Activated naive CD4-positive, alpha-beta T cell treated with anti-CD3 and anti-CD28 coated beads, Interleukin-2, amount 10 ng/mL, durations not matched to agents 7 days and 5 days (primary cell): ENCODE data around the gene MXRA8.

ENCODE experiments used
- CTCF ChIA-PET: fragments of 350-600 bp; sonication (Branson Sonifier 250); formaldehyde crosslinking; loops from one replicate; lab custom pipeline; 2021; ENCODE audit warnings: antibody characterized with exemption; lab: Charles Lee
- DNase-seq: peaks from one replicate; pipeline ENCODE4 v3.0.0-alpha.2; 2020
- H3K27ac Mint-ChIP-seq: one replicate; pipeline ENCODE4 v1.8.0; 2021; ENCODE audit warnings: mild to moderate bottlenecking, moderate library complexity, mixed read lengths
- H3K27me3 Mint-ChIP-seq: one replicate; pipeline ENCODE4 v1.8.0; 2021; ENCODE audit warnings: mild to moderate bottlenecking, mixed read lengths
- H3K36me3 Mint-ChIP-seq: one replicate; pipeline ENCODE4 v1.8.0; 2021; ENCODE audit warnings: mixed read lengths
- H3K4me1 Mint-ChIP-seq: one replicate; pipeline ENCODE4 v1.8.0; 2021; ENCODE audit warnings: mixed read lengths
- H3K4me3 Mint-ChIP-seq: one replicate; pipeline ENCODE4 v1.8.0; 2021; ENCODE audit warnings: mild to moderate bottlenecking, moderate library complexity, mixed read lengths
- H3K9me3 Mint-ChIP-seq: one replicate; pipeline ENCODE4 v1.8.0; 2021; ENCODE audit warnings: mixed read lengths

Gene MXRA8

DNA sequence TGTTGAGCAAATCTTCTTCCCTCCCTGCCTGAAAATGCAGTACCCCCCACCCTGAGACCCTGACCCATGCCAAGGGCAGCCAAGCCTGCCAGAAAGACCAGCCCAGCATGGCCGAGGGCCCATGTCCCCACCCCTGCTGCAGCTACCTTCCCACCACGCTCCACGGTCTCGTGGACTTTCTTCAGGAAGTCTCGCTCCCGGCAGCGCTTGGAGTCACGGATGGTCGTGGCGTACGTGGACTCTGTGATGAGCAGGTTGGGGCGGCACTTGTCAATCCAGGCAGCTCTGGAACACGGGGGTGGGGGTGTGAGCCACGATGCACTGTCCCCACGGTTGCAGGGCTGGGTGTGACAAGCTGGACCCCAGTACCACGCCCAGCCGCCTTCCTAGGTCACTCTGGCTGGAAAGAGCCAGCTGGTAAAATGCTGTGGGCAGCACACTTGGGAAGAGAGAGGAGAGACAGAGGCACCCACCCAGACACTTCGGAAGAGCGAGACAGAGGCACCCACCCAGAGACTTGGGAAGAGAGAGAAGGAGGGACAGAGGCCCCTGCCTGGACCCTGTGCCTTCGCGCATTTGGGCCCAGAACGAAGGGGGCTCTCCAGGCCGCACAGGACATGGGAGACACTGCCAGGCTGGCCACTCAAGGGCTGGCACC lies 43.5 kb downstream of the MXRA8 start:
- Mint-ChIP-seq H3K4me3 (no peak overlapping the region), H3K9me3 (no peaks in the 10 kb centered on the region), H3K4me1 (peaks cover 4% of the 10 kb centered on the region), H3K27me3 (no peaks in the 10 kb centered on the region), H3K36me3 (peaks cover 31% of the 10 kb centered on the region), H3K27ac (no peak overlapping the region)
- DNase-seq, result no peak
- CTCF ChIA-PET, result no interaction called here

DNA sequence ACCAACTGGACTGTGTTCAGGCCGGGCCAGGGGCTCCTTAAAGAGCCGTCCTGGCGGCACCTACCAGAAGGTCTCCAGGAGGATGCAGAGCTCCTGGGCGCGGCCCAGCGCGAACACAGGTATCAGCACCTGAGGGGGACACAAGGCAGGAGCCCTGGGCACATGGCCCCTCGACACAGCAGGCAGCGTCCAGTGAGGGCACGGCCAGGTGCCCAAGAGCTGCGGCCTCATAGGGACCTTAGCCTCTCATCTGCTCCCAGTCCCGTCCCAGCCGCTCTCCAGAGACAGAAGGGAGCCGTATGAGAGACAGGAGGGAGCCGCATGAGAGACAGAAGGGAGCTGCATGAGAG lies 44.1 kb downstream of the MXRA8 start:
- H3K4me1 Mint-ChIP-seq, result peaks cover 7% of the 10 kb centered on the region
- CTCF ChIA-PET, result no interaction called here
- H3K36me3 Mint-ChIP-seq, result peaks cover 28% of the 10 kb centered on the region
- DNase-seq, result no peak
- no peaks in the 10 kb centered on the region for H3K9me3 Mint-ChIP-seq
- no peaks in the 10 kb centered on the region for H3K27me3 Mint-ChIP-seq
- no peak overlapping the region for H3K4me3 Mint-ChIP-seq
- H3K27ac Mint-ChIP-seq, result no peak overlapping the region

DNA sequence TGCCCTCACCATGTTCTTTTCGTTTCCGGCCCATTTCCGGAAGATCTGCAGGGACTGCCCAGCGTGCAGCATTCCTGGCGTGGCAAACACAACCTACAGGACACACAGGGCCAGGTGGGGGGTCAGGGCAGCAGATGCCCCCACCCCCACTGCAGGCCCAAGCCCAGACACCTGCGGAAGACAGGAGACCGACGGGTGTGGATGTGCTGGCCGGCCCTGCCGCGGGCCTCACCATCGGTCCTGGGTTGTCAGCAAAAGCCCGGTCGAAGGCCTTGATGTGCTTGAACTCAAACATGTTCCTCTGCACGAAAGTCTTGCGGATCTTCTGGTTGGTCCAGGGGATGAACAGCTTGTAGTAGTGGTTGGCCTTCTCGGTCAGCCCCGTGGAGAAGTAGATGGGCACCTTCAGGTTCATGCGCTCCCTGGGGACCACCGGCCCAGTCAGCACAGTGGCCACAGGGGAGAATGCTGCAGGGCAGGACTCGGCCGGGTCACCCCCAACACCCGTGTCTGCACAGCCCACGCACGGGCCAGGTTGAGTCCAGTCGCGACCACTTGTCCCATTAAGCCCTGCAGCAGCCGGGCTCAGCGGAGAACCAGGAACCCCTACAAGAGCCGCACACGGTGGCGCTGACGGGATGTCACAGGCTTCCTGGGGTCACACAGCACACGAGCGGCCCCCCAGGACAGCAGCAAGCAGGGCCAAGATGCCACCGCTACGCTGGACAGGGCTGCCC lies 44.7 kb downstream of the MXRA8 start:
- Mint-ChIP-seq H3K9me3 (no peaks in the 10 kb centered on the region), H3K36me3 (peaks cover 25% of the 10 kb centered on the region)

DNA sequence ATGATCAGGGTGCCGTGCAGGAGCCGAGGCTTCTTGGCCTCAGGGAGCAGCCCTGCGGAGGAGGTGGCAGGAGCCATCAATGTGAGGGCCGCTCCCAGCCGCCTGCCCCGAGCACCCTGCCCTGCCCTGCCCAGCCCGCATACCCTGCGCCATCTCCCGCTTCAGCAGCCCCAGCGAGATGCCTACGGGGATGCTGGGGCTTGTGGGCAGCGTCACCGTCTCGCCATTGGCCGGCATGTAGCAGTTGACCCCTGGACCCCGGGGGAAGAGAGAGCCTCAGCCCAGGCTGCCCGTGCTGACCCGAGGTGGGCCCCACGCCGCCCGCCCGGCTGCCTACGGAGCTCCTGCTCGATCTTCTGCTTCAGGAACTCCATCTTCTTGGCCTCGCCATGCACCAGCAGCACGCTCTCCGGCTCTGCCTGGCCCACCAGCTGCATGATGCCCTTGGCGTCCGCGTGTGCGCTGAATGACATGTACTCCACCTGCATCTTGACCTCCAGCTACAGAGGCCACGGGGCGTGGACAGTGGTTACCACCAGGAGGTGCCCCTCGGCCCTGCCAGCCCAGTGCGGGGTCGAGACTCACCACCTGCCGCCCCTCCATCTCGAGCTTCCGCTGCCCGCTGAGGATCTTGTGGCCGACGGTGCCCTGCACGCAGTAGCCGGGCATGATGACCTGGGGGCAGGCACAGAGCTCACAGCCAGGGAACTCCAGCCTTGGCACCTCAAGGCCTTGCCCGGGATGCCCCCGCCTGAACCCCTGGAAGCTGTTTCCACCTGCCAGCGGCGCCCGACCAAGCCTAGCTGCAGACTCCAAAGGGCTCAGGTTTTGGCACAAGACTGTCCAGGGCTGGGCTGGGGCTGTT lies 45.7 kb downstream of the MXRA8 start:
- H3K27ac Mint-ChIP-seq, result no peak overlapping the region
- H3K9me3 Mint-ChIP-seq, result no peaks in the 10 kb centered on the region
- H3K27me3 Mint-ChIP-seq, result no peaks in the 10 kb centered on the region
- peaks cover 24% of the 10 kb centered on the region for H3K36me3 Mint-ChIP-seq
- no peak overlapping the region for H3K4me3 Mint-ChIP-seq
- peaks cover 7% of the 10 kb centered on the region for H3K4me1 Mint-ChIP-seq
- CTCF ChIA-PET, result no interaction called here
- DNase-seq, result no peak

More for the DNA sequence above, 44.7 kb downstream of the MXRA8 start:
- no peak overlapping the region for H3K4me3 Mint-ChIP-seq
- DNase-seq, result no peak
- CTCF ChIA-PET, result no interaction called here
- no peak overlapping the region for H3K27ac Mint-ChIP-seq
- peaks cover 7% of the 10 kb centered on the region for H3K4me1 Mint-ChIP-seq
- no peaks in the 10 kb centered on the region for H3K27me3 Mint-ChIP-seq

DNA sequence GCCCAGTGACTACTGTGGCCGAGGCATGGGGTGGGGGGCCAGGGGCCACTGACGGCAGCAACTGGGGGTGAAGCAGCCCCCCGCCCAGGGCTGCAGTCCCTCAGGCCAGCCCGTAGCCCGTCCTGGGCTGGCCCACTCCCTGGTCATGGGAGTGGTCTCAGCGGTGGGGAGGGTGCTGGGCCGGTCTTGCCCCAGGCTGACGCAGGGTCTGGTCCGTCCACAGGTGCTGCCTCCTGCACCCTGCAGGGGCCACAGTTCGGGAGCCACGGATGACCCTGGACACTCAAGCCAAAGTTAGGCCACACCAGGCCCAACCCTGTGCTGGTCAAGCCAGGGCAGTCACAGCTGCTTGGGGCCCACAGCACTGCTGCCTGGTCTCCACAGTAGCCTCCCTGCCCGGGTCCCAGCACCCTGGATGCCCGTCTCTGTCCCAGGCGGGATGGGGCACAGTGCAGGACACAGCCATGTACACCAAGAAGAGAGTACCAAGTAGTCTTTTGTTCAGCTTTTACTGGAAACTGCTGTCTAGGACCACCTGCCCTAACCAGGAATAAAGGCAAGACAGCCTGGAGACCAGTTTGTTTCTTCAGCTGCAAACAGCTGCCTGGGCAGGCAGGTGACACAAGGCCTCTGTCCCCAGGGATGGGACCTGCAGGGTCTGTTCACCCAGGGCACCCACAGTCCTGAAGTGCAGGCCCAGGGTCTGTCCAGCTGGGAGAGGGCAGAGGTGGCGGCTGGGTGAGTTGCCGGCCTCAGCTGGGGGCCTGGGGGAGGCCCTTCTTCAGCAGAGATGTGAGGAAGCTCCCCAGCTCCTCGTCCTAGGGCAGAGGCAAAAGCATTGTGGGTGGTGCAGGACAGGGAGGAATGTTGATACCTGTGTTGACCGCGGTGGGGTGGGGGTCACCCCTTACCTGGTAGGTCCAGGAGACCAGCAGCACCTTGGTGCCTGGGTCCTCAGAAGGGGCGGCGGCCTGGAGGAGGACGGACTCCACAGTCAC lies 46.9 kb downstream of the MXRA8 start:
- DNase-seq, result no peak
- H3K4me1 Mint-ChIP-seq, result peaks cover 12% of the 10 kb centered on the region
- H3K27ac Mint-ChIP-seq, result no peak overlapping the region
- H3K27me3 Mint-ChIP-seq, result no peaks in the 10 kb centered on the region
- H3K36me3 Mint-ChIP-seq, result peaks cover 20% of the 10 kb centered on the region
- H3K9me3 Mint-ChIP-seq, result no peaks in the 10 kb centered on the region
- CTCF ChIA-PET, result no interaction called here
- no peak overlapping the region for H3K4me3 Mint-ChIP-seq

DNA sequence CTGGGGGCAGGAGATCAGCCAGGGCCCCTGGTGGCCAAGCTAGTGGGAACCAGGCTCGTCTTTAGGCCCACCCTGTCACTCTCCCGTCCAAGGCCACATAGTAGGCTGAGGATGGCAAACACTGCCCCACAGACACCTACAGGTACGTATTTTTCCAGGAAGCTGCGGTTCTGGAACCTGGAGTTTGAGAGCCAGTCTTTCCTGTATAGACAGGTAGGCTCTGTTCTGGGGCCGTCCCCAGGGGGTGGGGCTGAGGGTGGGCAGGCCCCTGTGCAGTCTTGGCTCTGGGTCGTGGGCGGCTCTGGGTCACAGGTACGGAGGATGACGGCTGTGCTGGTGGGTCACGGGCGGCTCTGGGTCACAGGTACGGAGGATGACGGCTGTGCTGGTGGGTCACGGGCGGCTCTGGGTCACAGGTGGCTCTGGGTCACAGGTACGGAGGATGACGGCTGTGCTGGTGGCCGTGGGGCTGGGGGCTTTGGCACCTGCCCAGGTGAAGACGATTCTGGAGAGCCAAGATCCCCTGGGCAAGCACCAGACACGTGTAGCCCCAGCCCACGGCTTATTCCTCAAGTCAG lies 47.8 kb downstream of the MXRA8 start:
- H3K4me1 Mint-ChIP-seq, result peaks cover 19% of the 10 kb centered on the region
- H3K27ac Mint-ChIP-seq, result peak overlapping the region; percentile 14
- H3K27me3 Mint-ChIP-seq, result no peaks in the 10 kb centered on the region
- DNase-seq, result no peak
- CTCF ChIA-PET, result no interaction called here
- H3K9me3 Mint-ChIP-seq, result no peaks in the 10 kb centered on the region
- peaks cover 16% of the 10 kb centered on the region for H3K36me3 Mint-ChIP-seq
- H3K4me3 Mint-ChIP-seq, result peak overlapping the region; percentile 76

DNA sequence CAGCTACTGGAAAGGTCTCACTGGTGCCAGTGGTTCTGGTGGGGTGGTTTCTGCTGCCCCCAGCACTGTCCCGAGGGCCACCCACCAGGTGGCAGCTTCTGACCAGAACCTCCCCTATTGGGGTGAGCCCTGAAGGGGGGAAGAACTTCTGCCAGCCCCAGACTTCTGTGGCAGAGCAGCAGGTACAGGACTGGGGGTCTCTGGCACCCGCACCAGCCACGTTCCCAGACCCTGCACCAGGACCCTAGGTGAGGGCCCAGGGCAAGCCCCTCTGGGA lies 48.3 kb downstream of the MXRA8 start:
- Mint-ChIP-seq H3K36me3 (peaks cover 15% of the 10 kb centered on the region), H3K27me3 (no peaks in the 10 kb centered on the region), H3K9me3 (no peaks in the 10 kb centered on the region), H3K4me1 (peaks cover 21% of the 10 kb centered on the region), H3K4me3 (peak overlapping the region; percentile 76), H3K27ac (peak overlapping the region; percentile 42)
- DNase-seq, result no peak
- CTCF ChIA-PET, result no interaction called here

DNA sequence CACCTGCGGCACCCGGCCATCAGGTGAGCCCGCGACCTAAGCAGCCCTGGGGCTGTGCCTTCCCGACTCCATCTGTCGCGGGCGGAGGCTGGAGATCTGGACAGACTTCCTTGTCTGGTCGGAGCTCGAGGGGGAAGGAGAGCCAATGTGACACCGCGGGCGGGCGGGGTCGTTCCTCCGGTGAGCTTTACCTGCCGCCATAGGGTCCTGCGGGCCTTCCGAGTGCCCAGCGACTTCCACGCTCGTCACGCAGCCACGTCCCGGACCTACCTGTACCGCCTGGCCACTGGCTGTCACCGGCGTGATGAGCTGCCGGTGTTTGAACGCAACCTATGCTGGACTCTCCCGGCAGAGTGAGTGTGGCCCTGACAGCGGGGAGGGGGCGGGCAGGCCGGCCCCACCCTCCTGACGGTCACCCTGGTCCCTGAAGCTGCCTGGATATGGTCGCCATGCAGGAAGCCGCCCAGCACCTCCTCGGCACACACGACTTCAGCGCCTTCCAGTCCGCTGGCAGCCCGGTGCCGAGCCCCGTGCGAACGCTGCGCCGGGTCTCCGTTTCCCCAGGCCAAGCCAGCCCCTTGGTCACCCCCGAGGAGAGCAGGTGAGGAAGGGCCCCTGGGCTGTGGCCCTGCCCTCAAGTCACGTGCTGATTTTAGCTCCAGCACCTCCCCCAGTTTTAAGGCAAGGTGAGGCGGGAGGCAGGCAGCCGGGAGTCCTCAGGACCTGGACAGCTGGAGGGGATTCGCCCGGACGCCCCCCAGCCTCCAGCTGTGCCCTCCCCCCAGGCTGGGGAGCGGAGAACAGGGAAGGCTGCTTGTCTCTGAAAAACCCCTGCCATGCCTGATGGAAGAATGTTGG lies 48.9 kb downstream of the MXRA8 start:
- CTCF ChIA-PET, result no interaction called here
- Mint-ChIP-seq H3K36me3 (peaks cover 11% of the 10 kb centered on the region), H3K27ac (peak overlapping the region; percentile 83), H3K27me3 (no peaks in the 10 kb centered on the region), H3K4me1 (peaks cover 25% of the 10 kb centered on the region), H3K9me3 (no peaks in the 10 kb centered on the region), H3K4me3 (peak overlapping the region; percentile 76)
- DNase-seq, result peak; percentile 34

DNA sequence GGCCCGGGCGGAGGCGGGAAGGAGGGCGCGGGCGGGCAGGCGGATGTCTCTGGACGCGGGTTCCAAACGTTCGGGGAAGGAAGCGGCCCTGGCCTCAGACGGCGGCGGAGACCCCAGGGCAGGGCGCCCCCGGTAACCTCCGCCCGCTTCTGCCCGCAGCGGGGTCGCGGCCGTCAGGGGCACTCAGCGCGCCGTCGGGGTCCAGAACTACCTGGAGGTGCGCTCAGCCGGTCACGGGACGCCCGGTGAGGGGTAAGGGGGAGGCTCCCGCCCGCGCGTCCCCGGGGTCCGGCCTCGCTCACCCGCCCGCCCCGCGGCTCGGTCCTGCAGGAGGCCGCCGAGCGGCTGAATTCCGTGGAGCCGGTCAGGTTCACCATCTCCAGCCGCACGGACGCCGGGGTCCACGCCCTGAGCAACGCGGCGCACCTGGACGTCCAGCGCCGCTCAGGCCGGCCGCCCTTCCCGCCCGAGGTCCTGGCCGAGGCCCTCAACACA lies 49.6 kb downstream of the MXRA8 start:
- H3K4me1 Mint-ChIP-seq, result peaks cover 26% of the 10 kb centered on the region
- no peaks in the 10 kb centered on the region for H3K27me3 Mint-ChIP-seq
- no peak for DNase-seq
- peaks cover 11% of the 10 kb centered on the region for H3K36me3 Mint-ChIP-seq
- no peaks in the 10 kb centered on the region for H3K9me3 Mint-ChIP-seq
- CTCF ChIA-PET, result no interaction called here
- H3K27ac Mint-ChIP-seq, result peak overlapping the region; percentile 89
- peak overlapping the region; percentile 84 for H3K4me3 Mint-ChIP-seq

DNA sequence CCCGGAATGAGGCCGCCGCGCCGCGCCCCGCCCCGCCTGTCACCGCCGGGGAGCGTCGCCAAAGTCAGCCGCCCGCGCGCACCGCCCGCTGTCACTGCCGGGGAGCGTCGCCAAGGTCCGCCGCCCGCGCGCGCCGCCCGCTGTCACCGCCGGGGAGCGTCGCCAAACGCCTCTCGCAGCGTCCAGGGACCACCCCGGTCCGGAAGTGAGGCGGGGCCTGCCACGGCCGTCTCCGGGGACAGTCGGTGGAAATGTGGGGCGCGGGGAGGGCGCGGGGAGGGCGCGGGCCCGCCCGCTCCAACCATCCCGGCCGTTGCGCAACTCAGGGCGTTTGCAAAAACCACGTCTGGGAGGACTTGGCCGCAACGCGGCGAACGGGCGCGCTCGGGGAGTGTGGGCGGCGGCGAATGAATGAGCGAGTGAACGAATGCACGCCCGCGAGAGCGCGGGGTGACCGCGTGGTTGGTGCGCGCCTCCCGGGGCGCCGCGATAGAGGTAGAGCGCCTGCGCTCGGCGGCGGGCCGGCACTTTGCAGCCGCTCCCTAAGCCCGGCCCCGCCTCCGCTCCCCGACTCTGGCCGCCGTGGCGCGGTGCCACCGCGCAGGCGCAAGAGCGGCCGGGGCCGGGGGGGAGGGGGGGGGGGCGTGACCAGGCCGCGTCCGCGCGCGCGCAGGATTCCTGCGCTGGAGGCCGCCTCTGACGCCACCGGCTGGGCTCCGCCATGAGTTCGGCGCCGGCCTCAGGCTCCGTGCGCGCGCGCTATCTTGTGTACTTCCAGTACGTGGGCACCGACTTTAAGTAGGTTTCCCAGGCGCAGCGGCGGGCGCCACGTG lies 50.2 kb downstream of the MXRA8 start, which contains the start of the genes ACAP3 and PUSL1:
Gene ACAP3 (minus strand): TSS at position 8 of the 833 bp plus-strand sequence. CDS start 115 bp downstream, outside the sequence.
Gene PUSL1 (plus strand): TSS at position 675 of the 833 bp plus-strand sequence. CDS start 47 bp downstream, at position 722.
- Mint-ChIP-seq H3K27me3 (no peaks in the 10 kb centered on the region), H3K36me3 (peaks cover 8% of the 10 kb centered on the region), H3K27ac (peak within 1 kb of the TSS; percentile 93), H3K9me3 (no peaks in the 10 kb centered on the region), H3K4me3 (peak within 1 kb of the TSS; percentile 89), H3K4me1 (peaks cover 26% of the 10 kb centered on the region)
- CTCF ChIA-PET, result no interaction called here
- DNase-seq, result peak; percentile 89

DNA sequence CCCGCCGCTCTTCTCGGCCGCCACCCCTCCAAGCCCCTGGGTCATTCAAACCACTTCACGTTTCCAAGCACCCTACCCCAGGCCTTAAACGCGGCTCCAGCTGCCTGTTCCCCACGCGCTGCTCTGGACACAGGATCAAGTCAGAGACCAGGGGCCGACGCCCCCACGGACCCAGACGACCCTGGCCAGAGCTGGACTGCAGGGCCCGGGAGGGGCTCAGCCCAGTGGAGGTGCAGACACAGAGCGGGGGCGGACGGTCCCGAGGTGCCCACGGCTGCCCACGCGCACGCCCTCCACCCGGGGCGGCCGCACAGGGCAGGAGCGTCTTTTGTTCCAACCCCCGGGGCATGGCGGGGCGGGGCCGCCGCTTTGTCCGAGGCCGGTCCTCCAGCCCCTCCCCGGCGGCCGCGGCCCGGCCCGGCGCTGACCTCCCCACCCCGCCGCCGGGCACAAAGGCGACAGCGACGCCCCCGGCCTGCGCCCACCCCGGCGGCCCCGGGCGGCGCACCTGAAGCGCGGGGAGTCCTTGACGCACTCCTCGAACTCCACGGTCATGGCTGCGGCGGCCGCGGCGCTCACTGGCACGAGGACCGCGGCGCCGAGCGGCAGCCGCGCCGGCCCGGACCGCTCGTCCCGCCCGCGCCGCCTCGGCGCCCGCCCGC lies 51.0 kb downstream of the MXRA8 start:
- CTCF ChIA-PET, result interaction anchor here (0.5 kb wide), 1 partner anchor 290 kb away, joined by 3 read pairs; no protein-coding TSS in a partner anchor
- Mint-ChIP-seq H3K4me3 (peak overlapping the region; percentile 89), H3K27ac (peak overlapping the region; percentile 93), H3K4me1 (peaks cover 26% of the 10 kb centered on the region), H3K9me3 (no peaks in the 10 kb centered on the region), H3K36me3 (peaks cover 3% of the 10 kb centered on the region), H3K27me3 (no peaks in the 10 kb centered on the region)
- no peak for DNase-seq
